Astrocyte (in vitro differentiated cells and primary cell): Measurements from ENCODE around the gene STK4. TPM values are rescaled to one million over a fixed set of nuclear protein-coding genes. Genes with fewer than 3 reads are reported as not detected.

Experiments used
- DNase-seq: peaks from one replicate; pipeline ENCODE4 v3.0.0-alpha.2; 2010; ENCODE audit warnings: low read depth
- FAIRE-seq: peaks from 2 replicates; lab custom pipeline; 2011; peaks lifted over from hg19 to GRCh38; lab: Jason Lieb, UNC
- H2AFZ ChIP-seq: 2 replicates; pipeline ENCODE4 v1.6.0; 2012; ENCODE audit warnings: low read depth, low read length, inconsistent platforms
- H3K27ac ChIP-seq: 2 replicates; pipeline ENCODE4 v1.5.1; 2011; ENCODE audit warnings: low read depth, low read length, inconsistent platforms
- H3K27me3 ChIP-seq: 2 replicates; pipeline ENCODE4 v1.6.0; 2011; ENCODE audit warnings: low read length, inconsistent platforms; ENCODE audit not compliant: insufficient read depth
- H3K36me3 ChIP-seq: 2 replicates; pipeline ENCODE4 v1.5.1; 2011; ENCODE audit warnings: low read length, inconsistent platforms; ENCODE audit not compliant: insufficient read depth
- H3K4me1 ChIP-seq: 2 replicates; pipeline ENCODE4 v1.5.1; 2011; ENCODE audit warnings: low read length, inconsistent platforms; ENCODE audit not compliant: insufficient read depth
- H3K4me2 ChIP-seq: 2 replicates; pipeline ENCODE4 v1.6.0; 2012; ENCODE audit warnings: low read length, inconsistent platforms
- H3K4me3 ChIP-seq: 2 replicates; pipeline ENCODE4 v1.5.1; 2011; ENCODE audit warnings: low read depth, mild to moderate bottlenecking, low read length, inconsistent platforms; ENCODE audit not compliant: insufficient read depth
- H3K79me2 ChIP-seq: 2 replicates; pipeline ENCODE4 v1.6.0; 2012; ENCODE audit warnings: mild to moderate bottlenecking, low read length, inconsistent platforms; ENCODE audit not compliant: insufficient read depth
- H3K9ac ChIP-seq: 2 replicates; pipeline ENCODE4 v1.6.0; 2012; ENCODE audit warnings: mild to moderate bottlenecking, low read length, inconsistent platforms
- H3K9me3 ChIP-seq: 2 replicates; pipeline ENCODE4 v1.5.1; 2012; ENCODE audit warnings: low read depth, mild to moderate bottlenecking, low read length, inconsistent platforms; ENCODE audit not compliant: insufficient read depth
- H4K20me1 ChIP-seq: 2 replicates; pipeline ENCODE4 v1.6.0; 2012; ENCODE audit warnings: low read length, inconsistent platforms; ENCODE audit not compliant: insufficient read depth
- H3K27ac Mint-ChIP-seq: one replicate; pipeline ENCODE4 v1.8.0; 2021; ENCODE audit warnings: mild to moderate bottlenecking, mixed read lengths; ENCODE audit not compliant: unreplicated experiment
- H3K27me3 Mint-ChIP-seq: one replicate; pipeline ENCODE4 v1.8.0; 2021; ENCODE audit warnings: low read depth, mixed read lengths; ENCODE audit not compliant: unreplicated experiment
- H3K36me3 Mint-ChIP-seq: one replicate; pipeline ENCODE4 v1.8.0; 2021; ENCODE audit warnings: low read depth, mixed read lengths; ENCODE audit not compliant: unreplicated experiment
- H3K4me1 Mint-ChIP-seq: one replicate; pipeline ENCODE4 v1.8.0; 2021; ENCODE audit warnings: low read depth, mixed read lengths; ENCODE audit not compliant: unreplicated experiment
- H3K4me3 Mint-ChIP-seq: one replicate; pipeline ENCODE4 v1.8.0; 2021; ENCODE audit warnings: mild to moderate bottlenecking, moderate library complexity, mixed read lengths; ENCODE audit not compliant: unreplicated experiment
- H3K9me3 Mint-ChIP-seq: one replicate; pipeline ENCODE4 v1.8.0; 2021; ENCODE audit warnings: mild to moderate bottlenecking, mixed read lengths; ENCODE audit not compliant: unreplicated experiment
- CTCF ChIP-seq: IDR thresholded peaks from 2 replicates; pipeline ENCODE4 v1.5.1; 2011; ENCODE audit warnings: low read depth, mild to moderate bottlenecking, inconsistent platforms, low read length, moderate library complexity; ENCODE audit not compliant: insufficient read depth
- EZH2 ChIP-seq: IDR thresholded peaks from 2 replicates; pipeline ENCODE4 v1.6.1; 2012; ENCODE audit warnings: mild to moderate bottlenecking, low read length, inconsistent platforms; ENCODE audit not compliant: insufficient read depth
- total RNA-seq: library from RNA; stranded (reverse); gene quantifications from 2 replicates; pipeline ENCODE4 v1.2.1, GENCODE V29; 2021

The STK4 gene
- total RNA-seq, 1 donor from 2014 or later: 41.4 TPM

- H4K20me1 ChIP-seq: no peaks in the 10 kb centered on the region
- Mint-ChIP-seq H3K4me1 (no peaks in the 10 kb centered on the region), H3K27me3 (peaks cover 19% of the 10 kb centered on the region), H3K4me3 (no peak overlapping the region), H3K9me3 (peaks cover 6% of the 10 kb centered on the region), H3K36me3 (no peaks in the 10 kb centered on the region), H3K27ac (no peak overlapping the region)
- no peak overlapping the region for H3K4me3 ChIP-seq
- FAIRE-seq (no peak), DNase-seq (no peak)
- peaks cover 15% of the 10 kb centered on the region for H3K27me3 ChIP-seq
- no peaks in the 10 kb centered on the region for H3K4me1 ChIP-seq
- H2AFZ ChIP-seq: no peak overlapping the region
- H3K4me2 ChIP-seq: no peak overlapping the region
- no peak overlapping the region for H3K27ac ChIP-seq
- H3K9me3 ChIP-seq: no peaks in the 10 kb centered on the region
- no peaks in the 10 kb centered on the region for H3K79me2 ChIP-seq
- TF ChIP-seq EZH2 (no peak), CTCF (no peak)
- no peaks in the 10 kb centered on the region for H3K36me3 ChIP-seq
- H3K9ac ChIP-seq: no peak overlapping the region
Measured at GRCh38 chr20:45115386-45115774, 149.1 kb downstream of the STK4 start.

GRCh38 chr20:45115829-45116228 lies 149.5 kb downstream of the STK4 start:
- Histone ChIP-seq H3K9ac (no peak overlapping the region), H3K4me3 (no peak overlapping the region), H3K9me3 (no peaks in the 10 kb centered on the region), H2AFZ (no peak overlapping the region), H3K27ac (no peak overlapping the region), H3K4me1 (no peaks in the 10 kb centered on the region), H3K27me3 (peaks cover 15% of the 10 kb centered on the region), H4K20me1 (no peaks in the 10 kb centered on the region), H3K36me3 (no peaks in the 10 kb centered on the region), H3K79me2 (no peaks in the 10 kb centered on the region), H3K4me2 (no peak overlapping the region)
- TF ChIP-seq EZH2 (no peak), CTCF (no peak)
- Mint-ChIP-seq H3K27ac (no peak overlapping the region), H3K4me3 (no peak overlapping the region), H3K27me3 (peaks cover 17% of the 10 kb centered on the region), H3K4me1 (no peaks in the 10 kb centered on the region), H3K36me3 (no peaks in the 10 kb centered on the region), H3K9me3 (peaks cover 8% of the 10 kb centered on the region)
- FAIRE-seq (no peak), DNase-seq (no peak)

DNA sequence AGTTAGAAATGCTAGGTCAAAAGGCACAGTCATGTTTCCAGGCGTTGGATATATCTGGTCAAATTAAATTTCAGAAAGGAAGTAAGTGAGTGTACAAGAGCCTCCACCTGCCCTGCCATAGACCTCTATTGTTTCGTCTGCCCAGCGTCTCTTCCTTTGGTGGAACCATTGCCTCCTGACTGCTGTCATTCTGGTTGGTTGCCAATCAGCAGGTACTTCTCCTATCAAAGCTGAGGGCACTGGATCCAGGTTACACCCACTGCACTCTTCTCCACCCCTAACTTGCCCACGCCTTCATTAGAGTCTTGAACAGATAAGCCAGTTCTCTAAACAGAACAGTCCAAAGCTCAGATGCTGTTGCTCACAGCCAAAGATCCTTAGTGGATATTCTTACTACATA lies 151.3 kb downstream of the STK4 start:
- H4K20me1 ChIP-seq: no peaks in the 10 kb centered on the region
- H3K9me3 ChIP-seq: no peaks in the 10 kb centered on the region
- TF ChIP-seq CTCF (no peak), EZH2 (no peak)
- no peak for FAIRE-seq
- no peak overlapping the region for H3K4me2 ChIP-seq
- H3K27ac ChIP-seq: no peak overlapping the region
- peaks cover 7% of the 10 kb centered on the region for H3K27me3 ChIP-seq
- H3K4me3 ChIP-seq: no peak overlapping the region
- no peaks in the 10 kb centered on the region for H3K36me3 ChIP-seq
- DNase-seq: no peak
- Mint-ChIP-seq H3K27ac (no peak overlapping the region), H3K4me3 (no peak overlapping the region), H3K4me1 (no peaks in the 10 kb centered on the region), H3K9me3 (peaks cover 8% of the 10 kb centered on the region), H3K27me3 (peaks cover 13% of the 10 kb centered on the region), H3K36me3 (no peaks in the 10 kb centered on the region)
- H2AFZ ChIP-seq: no peak overlapping the region
- H3K4me1 ChIP-seq: no peaks in the 10 kb centered on the region
- no peaks in the 10 kb centered on the region for H3K79me2 ChIP-seq
- no peak overlapping the region for H3K9ac ChIP-seq
